GM12878 (cell line): ENCODE results near the gene SALL4.

Experiments
- JUND ChIP-seq: IDR thresholded peaks from 2 replicates; pipeline ENCODE4 v1.6.1; 2012; ENCODE audit warnings: low read depth, mild to moderate bottlenecking, low read length, improper control_type of control experiment, moderate library complexity
- MTA3 ChIP-seq: IDR thresholded peaks from 2 replicates; pipeline ENCODE4 v1.6.1; 2012; ENCODE audit warnings: low read length, inconsistent platforms, borderline replicate concordance
- POLR2A ChIP-seq: IDR thresholded peaks from 2 replicates; pipeline ENCODE4 v1.6.1; 2011; ENCODE audit warnings: low read depth, mild to moderate bottlenecking, low read length
- POU2F2 ChIP-seq: IDR thresholded peaks from 3 replicates; pipeline ENCODE4 v1.6.1; 2011; ENCODE audit warnings: low read depth, mild to moderate bottlenecking, low read length, borderline replicate concordance
- TF ChIP-seq, protein P1 (sequence below): IDR thresholded peaks from 2 replicates; pipeline ENCODE4 v1.6.1; 2011; ENCODE audit warnings: borderline replicate concordance, low read depth, mild to moderate bottlenecking, moderate library complexity, mixed read lengths, low read length; ENCODE audit not compliant: insufficient read depth; ENCODE audit errors: extremely low read length
- TF ChIP-seq, protein P2 (sequence below): fragments of 450-650 bp; formaldehyde crosslinking; IDR thresholded peaks from 2 replicates; pipeline ENCODE4 v1.5.0; 2022; ENCODE audit warnings: mild to moderate bottlenecking, missing genetic modification characterization
- TF ChIP-seq, protein P3 (sequence below), 3 experiments: IDR thresholded peaks in 2 of 3; conservative IDR thresholded peaks in 1 of 3; 2 replicates each; pipeline ENCODE4 v1.5.1; 2011; ENCODE audit warnings: low read depth in 3 of 3, low read length in 3 of 3, mild to moderate bottlenecking in 3 of 3, control low read depth in 2 of 3, moderate library complexity in 2 of 3, inconsistent platforms in 1 of 3, mixed read lengths in 1 of 3; ENCODE audit not compliant: control insufficient read depth in 2 of 3, insufficient read depth in 1 of 3; ENCODE audit errors: extremely low read depth in 1 of 3
- TF ChIP-seq, protein P4 (sequence below): fragments of 450-650 bp; IDR thresholded peaks from 2 replicates; pipeline ENCODE4 v1.6.1; 2016; ENCODE audit warnings: mild to moderate bottlenecking

DNA sequence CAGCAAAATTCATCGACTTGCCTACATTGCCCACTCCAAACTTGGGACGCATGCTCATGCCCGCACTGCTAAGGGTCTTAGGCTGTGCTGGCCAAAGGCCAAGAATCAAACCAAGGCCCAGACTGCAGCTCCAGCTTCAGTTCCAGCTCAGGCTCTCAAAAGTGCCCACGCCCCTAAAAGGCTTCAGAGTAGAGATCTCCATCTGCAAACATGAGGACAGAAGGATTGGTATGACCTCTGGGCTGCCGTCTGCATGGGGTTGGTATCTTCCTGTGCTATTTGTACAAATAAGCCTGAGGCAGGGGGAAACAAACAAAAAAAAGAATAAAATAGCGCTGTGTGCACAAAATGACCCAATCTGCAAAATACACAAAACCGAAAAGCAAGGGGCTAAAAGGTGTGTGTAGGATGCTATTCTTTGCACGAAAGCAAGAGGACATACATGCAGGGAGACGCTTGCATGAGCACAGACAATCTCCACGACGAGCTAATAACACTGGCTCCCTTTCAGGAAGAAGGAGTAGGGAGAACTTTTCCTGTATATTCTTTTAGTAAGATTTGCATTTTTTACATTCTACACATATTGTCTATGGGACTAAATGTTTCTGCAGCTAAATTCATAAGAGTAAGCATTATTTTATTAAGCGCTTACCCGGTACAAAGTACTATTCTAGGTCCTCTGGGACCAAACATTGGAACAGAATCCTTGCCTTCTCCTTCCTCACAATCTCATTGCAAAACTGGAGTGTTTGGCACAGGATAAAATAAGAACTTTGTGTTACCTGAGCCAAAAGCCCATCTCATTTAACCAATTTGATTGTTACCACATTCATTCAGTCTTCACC is 67.2 kb downstream of the SALL4 start:
- TF ChIP-seq, protein P1, sequence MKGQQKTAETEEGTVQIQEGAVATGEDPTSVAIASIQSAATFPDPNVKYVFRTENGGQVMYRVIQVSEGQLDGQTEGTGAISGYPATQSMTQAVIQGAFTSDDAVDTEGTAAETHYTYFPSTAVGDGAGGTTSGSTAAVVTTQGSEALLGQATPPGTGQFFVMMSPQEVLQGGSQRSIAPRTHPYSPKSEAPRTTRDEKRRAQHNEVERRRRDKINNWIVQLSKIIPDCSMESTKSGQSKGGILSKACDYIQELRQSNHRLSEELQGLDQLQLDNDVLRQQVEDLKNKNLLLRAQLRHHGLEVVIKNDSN: no peak
- TF ChIP-seq, protein P2, sequence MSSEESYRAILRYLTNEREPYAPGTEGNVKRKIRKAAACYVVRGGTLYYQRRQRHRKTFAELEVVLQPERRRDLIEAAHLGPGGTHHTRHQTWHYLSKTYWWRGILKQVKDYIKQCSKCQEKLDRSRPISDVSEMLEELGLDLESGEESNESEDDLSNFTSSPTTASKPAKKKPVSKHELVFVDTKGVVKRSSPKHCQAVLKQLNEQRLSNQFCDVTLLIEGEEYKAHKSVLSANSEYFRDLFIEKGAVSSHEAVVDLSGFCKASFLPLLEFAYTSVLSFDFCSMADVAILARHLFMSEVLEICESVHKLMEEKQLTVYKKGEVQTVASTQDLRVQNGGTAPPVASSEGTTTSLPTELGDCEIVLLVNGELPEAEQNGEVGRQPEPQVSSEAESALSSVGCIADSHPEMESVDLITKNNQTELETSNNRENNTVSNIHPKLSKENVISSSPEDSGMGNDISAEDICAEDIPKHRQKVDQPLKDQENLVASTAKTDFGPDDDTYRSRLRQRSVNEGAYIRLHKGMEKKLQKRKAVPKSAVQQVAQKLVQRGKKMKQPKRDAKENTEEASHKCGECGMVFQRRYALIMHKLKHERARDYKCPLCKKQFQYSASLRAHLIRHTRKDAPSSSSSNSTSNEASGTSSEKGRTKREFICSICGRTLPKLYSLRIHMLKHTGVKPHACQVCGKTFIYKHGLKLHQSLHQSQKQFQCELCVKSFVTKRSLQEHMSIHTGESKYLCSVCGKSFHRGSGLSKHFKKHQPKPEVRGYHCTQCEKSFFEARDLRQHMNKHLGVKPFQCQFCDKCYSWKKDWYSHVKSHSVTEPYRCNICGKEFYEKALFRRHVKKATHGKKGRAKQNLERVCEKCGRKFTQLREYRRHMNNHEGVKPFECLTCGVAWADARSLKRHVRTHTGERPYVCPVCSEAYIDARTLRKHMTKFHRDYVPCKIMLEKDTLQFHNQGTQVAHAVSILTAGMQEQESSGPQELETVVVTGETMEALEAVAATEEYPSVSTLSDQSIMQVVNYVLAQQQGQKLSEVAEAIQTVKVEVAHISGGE (CRISPR knock-in tag): no peak
- no peak for TF ChIP-seq JUND
- TF ChIP-seq, protein P3, sequence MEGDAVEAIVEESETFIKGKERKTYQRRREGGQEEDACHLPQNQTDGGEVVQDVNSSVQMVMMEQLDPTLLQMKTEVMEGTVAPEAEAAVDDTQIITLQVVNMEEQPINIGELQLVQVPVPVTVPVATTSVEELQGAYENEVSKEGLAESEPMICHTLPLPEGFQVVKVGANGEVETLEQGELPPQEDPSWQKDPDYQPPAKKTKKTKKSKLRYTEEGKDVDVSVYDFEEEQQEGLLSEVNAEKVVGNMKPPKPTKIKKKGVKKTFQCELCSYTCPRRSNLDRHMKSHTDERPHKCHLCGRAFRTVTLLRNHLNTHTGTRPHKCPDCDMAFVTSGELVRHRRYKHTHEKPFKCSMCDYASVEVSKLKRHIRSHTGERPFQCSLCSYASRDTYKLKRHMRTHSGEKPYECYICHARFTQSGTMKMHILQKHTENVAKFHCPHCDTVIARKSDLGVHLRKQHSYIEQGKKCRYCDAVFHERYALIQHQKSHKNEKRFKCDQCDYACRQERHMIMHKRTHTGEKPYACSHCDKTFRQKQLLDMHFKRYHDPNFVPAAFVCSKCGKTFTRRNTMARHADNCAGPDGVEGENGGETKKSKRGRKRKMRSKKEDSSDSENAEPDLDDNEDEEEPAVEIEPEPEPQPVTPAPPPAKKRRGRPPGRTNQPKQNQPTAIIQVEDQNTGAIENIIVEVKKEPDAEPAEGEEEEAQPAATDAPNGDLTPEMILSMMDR (IDR thresholded peaks at IDR 0.05 in 2 of 3, conservative IDR thresholded peaks at IDR 0.05 in 1 of 3; ENCODE audit: control insufficient read depth in 2 of 3, extremely low read depth in 1 of 3, insufficient read depth in 1 of 3, low read depth in 3 of 3, low read length in 3 of 3): no peak
- TF ChIP-seq, protein P4, sequence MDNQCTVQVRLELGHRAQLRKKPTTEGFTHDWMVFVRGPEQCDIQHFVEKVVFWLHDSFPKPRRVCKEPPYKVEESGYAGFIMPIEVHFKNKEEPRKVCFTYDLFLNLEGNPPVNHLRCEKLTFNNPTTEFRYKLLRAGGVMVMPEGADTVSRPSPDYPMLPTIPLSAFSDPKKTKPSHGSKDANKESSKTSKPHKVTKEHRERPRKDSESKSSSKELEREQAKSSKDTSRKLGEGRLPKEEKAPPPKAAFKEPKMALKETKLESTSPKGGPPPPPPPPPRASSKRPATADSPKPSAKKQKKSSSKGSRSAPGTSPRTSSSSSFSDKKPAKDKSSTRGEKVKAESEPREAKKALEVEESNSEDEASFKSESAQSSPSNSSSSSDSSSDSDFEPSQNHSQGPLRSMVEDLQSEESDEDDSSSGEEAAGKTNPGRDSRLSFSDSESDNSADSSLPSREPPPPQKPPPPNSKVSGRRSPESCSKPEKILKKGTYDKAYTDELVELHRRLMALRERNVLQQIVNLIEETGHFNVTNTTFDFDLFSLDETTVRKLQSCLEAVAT: no peak
- TF ChIP-seq POU2F2: no peak
- TF ChIP-seq POLR2A: no peak
- no peak for TF ChIP-seq MTA3
